Lower lobe of right lung (tissue), 2 donors: ENCODE results near the gene OR13G1. TPM values are rescaled to one million over a fixed set of nuclear protein-coding genes. Genes with fewer than 3 reads are reported as not detected.

Source experiments
- ATAC-seq, 2 donors: fragments of 200-7000 bp; cut with Tn5 transposase; one replicate each; pipeline ENCODE4 v1.9.1; 2020 to 2022; ENCODE audit warnings: mild to moderate bottlenecking in 2 of 2, moderate library complexity in 2 of 2
- DNase-seq: peaks from one replicate; pipeline ENCODE4 v3.0.0-alpha.2; 2020
- H3K27ac ChIP-seq: fragments of 200-600 bp; one replicate; pipeline ENCODE4 v1.8.0; 2022
- H3K27me3 ChIP-seq: fragments of 200-600 bp; one replicate; pipeline ENCODE4 v1.8.0; 2022; ENCODE audit warnings: low read depth
- H3K36me3 ChIP-seq: fragments of 200-600 bp; one replicate; pipeline ENCODE4 v1.8.0; 2022; ENCODE audit warnings: mild to moderate bottlenecking
- H3K4me1 ChIP-seq: fragments of 200-600 bp; one replicate; pipeline ENCODE4 v1.8.0; 2022
- H3K4me3 ChIP-seq: fragments of 200-600 bp; one replicate; pipeline ENCODE4 v1.8.0; 2022; ENCODE audit warnings: mild to moderate bottlenecking
- H3K9me3 ChIP-seq: fragments of 200-600 bp; one replicate; pipeline ENCODE4 v1.8.0; 2022
- CTCF ChIP-seq: fragments of 200-600 bp; IDR thresholded peaks from one replicate; pipeline ENCODE4 v1.8.0; 2022; ENCODE audit warnings: antibody characterized with exemption, mild to moderate bottlenecking
- intact Hi-C: fragments of 100-400 bp; cut with DNase I; formaldehyde crosslinking; loops from one replicate; pipeline ENCODE4 v1.11.0; 2022
- total RNA-seq: library from RNA; stranded (reverse); fragmentation: NEBNext Ultra II Directional; extraction: Animal tissue kit (Norgen Biotek cat#: 25700); gene quantifications from one replicate; pipeline ENCODE4 v1.2.1, GENCODE V29; 2021
- donor health status: DM: no; HTN: yes; CAD: no; lungs with severe emphysema.

OR13G1 gene
- total RNA-seq, 1 donor from 2014 or later: not detected

DNA sequence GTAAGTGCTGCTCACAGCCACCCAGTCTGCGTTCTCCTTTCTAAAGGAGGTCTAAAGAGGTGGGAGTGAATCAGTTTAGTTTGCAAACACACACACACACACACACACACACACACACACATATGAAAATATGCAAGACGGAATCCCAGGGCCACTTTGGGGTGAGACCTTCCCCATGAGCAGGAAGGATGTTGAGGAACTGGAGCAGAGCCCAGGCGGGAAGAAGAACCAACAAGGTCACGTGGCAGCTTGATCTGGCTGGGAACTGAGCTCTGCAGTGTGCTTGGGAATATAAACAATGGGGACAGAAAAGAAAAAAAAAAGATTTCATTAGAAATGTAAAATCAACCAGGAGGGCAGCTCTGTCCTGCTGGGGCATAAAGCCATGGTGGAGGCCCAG lies 41.5 kb downstream of the OR13G1 start:
- Histone ChIP-seq H3K4me3 (no peak overlapping the region), H3K36me3 (no peaks in the 10 kb centered on the region), H3K27me3 (no peaks in the 10 kb centered on the region), H3K4me1 (no peaks in the 10 kb centered on the region), H3K27ac (no peak overlapping the region), H3K9me3 (no peaks in the 10 kb centered on the region)
- intact Hi-C loops: no loop called here
- no peak for ATAC-seq
- no peak for TF ChIP-seq CTCF
- DNase-seq: no peak

- Histone ChIP-seq H3K4me3 (no peak overlapping the region), H3K27ac (no peak overlapping the region), H3K36me3 (no peaks in the 10 kb centered on the region), H3K4me1 (no peaks in the 10 kb centered on the region), H3K27me3 (no peaks in the 10 kb centered on the region), H3K9me3 (no peaks in the 10 kb centered on the region)
- intact Hi-C loops: no loop called here
- TF ChIP-seq CTCF: no peak
- DNase-seq (no peak), ATAC-seq (no peak)
These were observed 51.6 kb downstream of the OR13G1 start for GRCh38 chr1:247627951-247628350.

Other genes with a start within 250 kb of the OR13G1 start
- gene OR2B11, start 221.6 kb downstream of the OR13G1 start, total RNA-seq: not detected
- 0.06 TPM for gene OR2C3, start 143.3 kb downstream of the OR13G1 start, total RNA-seq
- gene GCSAML, start 130.6 kb downstream of the OR13G1 start, total RNA-seq: 2.2 TPM
- not detected for gene OR2G2, start 91.4 kb downstream of the OR13G1 start, total RNA-seq
- not detected for gene OR2G3, start 74.2 kb downstream of the OR13G1 start, total RNA-seq
- gene OR6F1, start 36.9 kb upstream of the OR13G1 start, total RNA-seq: not detected
- not detected for gene OR14K1, start 58.9 kb upstream of the OR13G1 start, total RNA-seq
- gene OR14A2, start 68.4 kb upstream of the OR13G1 start, total RNA-seq: not detected
- not detected for gene OR1C1, start 80.8 kb upstream of the OR13G1 start, total RNA-seq
- not detected for gene OR14A16, start 144.4 kb upstream of the OR13G1 start, total RNA-seq
- not detected for gene OR11L1, start 162.2 kb upstream of the OR13G1 start, total RNA-seq
- 4.0 TPM for gene TRIM58, start 177.4 kb upstream of the OR13G1 start, total RNA-seq
- 1.2 TPM for gene OR2W3, start 215.8 kb upstream of the OR13G1 start, total RNA-seq
- not detected for gene OR2T8, start 240.5 kb upstream of the OR13G1 start, total RNA-seq
- gene OR2AJ1, start 245.2 kb upstream of the OR13G1 start, total RNA-seq: not detected